IMR-90 (cell line): Measurements from ENCODE around the gene PIP5K1A.

ENCODE experiments used
- CEBPB ChIP-seq: IDR thresholded peaks from 2 replicates; pipeline ENCODE4 v1.6.1; 2012; ENCODE audit warnings: low read depth, low read length, improper control_type of control experiment
- CHD1 ChIP-seq: IDR thresholded peaks from 2 replicates; pipeline ENCODE4 v1.6.1; 2012; ENCODE audit warnings: low read depth, low read length, improper control_type of control experiment
- POLR2A ChIP-seq: IDR thresholded peaks from 2 replicates; pipeline ENCODE4 v1.6.1; 2012; ENCODE audit warnings: mild to moderate bottlenecking, low read depth, low read length
- RAD21 ChIP-seq: IDR thresholded peaks from 2 replicates; pipeline ENCODE4 v1.6.1; 2012; ENCODE audit warnings: low read length, improper control_type of control experiment
- TF ChIP-seq, protein P1 (sequence below): conservative IDR thresholded peaks from 2 replicates; pipeline ENCODE4 v1.5.1; 2012; ENCODE audit warnings: mild to moderate bottlenecking, low read depth, low read length, improper control_type of control experiment

DNA sequence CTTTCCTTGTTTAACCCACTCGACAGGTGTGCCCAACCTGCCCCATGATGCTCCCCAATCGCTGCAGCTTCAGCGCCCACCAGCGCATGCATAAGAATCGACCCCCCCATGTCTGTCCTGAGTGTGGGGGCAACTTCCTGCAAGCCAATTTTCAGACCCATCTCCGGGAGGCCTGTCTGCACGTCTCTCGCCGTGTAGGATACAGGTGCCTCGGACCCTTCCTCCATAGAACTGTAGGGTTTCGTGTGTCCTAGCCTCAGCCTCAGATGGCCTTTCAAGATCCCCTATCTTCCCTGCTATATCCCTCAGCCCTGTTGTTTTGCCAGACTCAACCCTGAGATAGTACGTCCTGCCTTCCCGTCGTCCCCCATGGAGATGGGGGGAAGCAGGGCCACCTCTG, 90.2 kb downstream of the PIP5K1A start:
- TF ChIP-seq RAD21 (no peak), CEBPB (no peak), CHD1 (no peak), POLR2A (no peak)
- TF ChIP-seq, protein P1, sequence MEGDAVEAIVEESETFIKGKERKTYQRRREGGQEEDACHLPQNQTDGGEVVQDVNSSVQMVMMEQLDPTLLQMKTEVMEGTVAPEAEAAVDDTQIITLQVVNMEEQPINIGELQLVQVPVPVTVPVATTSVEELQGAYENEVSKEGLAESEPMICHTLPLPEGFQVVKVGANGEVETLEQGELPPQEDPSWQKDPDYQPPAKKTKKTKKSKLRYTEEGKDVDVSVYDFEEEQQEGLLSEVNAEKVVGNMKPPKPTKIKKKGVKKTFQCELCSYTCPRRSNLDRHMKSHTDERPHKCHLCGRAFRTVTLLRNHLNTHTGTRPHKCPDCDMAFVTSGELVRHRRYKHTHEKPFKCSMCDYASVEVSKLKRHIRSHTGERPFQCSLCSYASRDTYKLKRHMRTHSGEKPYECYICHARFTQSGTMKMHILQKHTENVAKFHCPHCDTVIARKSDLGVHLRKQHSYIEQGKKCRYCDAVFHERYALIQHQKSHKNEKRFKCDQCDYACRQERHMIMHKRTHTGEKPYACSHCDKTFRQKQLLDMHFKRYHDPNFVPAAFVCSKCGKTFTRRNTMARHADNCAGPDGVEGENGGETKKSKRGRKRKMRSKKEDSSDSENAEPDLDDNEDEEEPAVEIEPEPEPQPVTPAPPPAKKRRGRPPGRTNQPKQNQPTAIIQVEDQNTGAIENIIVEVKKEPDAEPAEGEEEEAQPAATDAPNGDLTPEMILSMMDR, result no peak
